Gastrocnemius medialis (tissue), 4 donors: ENCODE data around the gene MED25. TPM values are rescaled to one million over a fixed set of nuclear protein-coding genes. Genes with fewer than 3 reads are reported as not detected.

Source experiments
- ATAC-seq, 2 donors: fragments of 150-250 bp; one replicate each; pipeline ENCODE4 v1.9.1; 2016
- DNase-seq, 2 donors: peaks; one replicate each; pipeline ENCODE4 v3.0.0-alpha.2; 2019
- H3K27ac ChIP-seq, 4 donors: fragments of 200-600 bp; sonication (generic); 1 replicate in 1 of 4; 2 replicates in 3 of 4; pipeline ENCODE4 v1.5.1; 2016 to 2018; ENCODE audit warnings: mild to moderate bottlenecking in 2 of 4, moderate library complexity in 1 of 4
- H3K27me3 ChIP-seq, 3 donors: fragments of 200-600 bp; sonication (generic) in 2 of 3; 1 replicate in 1 of 3; 2 replicates in 2 of 3; pipeline versions ENCODE4 v1.5.1 to v1.6.0; 2016 to 2019; ENCODE audit warnings: mild to moderate bottlenecking in 1 of 3, moderate library complexity in 1 of 3
- H3K36me3 ChIP-seq, 2 donors: fragments of 200-600 bp; sonication (generic) in 1 of 2; one replicate each; pipeline ENCODE4 v1.5.1; 2017 to 2018
- H3K4me1 ChIP-seq, 2 donors: fragments of 200-600 bp; sonication (generic) in 1 of 2; one replicate each; pipeline ENCODE4 v1.5.1; 2016 to 2017; ENCODE audit warnings: mild to moderate bottlenecking in 2 of 2
- H3K4me3 ChIP-seq, 4 donors: fragments of 200-600 bp; sonication (generic) in 3 of 4; 1 replicate in 1 of 4; 2 replicates in 3 of 4; pipeline ENCODE4 v1.5.1; 2016 to 2019; ENCODE audit warnings: mild to moderate bottlenecking in 2 of 4
- H3K9me3 ChIP-seq, 3 donors: fragments of 200-600 bp; sonication (generic) in 2 of 3; 1 replicate in 1 of 3; 2 replicates in 2 of 3; pipeline ENCODE4 v1.5.1; 2016 to 2019
- CTCF ChIP-seq, 5 experiments: fragments of 450-650 bp in 3 of 5; fragments of 200-600 bp in 2 of 5; sonication (generic) in 2 of 5; IDR thresholded peaks in 4 of 5; conservative IDR thresholded peaks in 1 of 5; 1 replicate in 4 of 5; 2 replicates in 1 of 5; pipeline ENCODE4 v1.5.1; 2016 to 2019; ENCODE audit warnings: antibody characterized with exemption in 5 of 5, mild to moderate bottlenecking in 3 of 5, moderate library complexity in 3 of 5
- POLR2A ChIP-seq, 2 donors: fragments of 450-650 bp; IDR thresholded peaks; one replicate each; pipeline ENCODE4 v1.6.1; 2017; ENCODE audit warnings: antibody characterized with exemption in 2 of 2, mild to moderate bottlenecking in 2 of 2, moderate library complexity in 2 of 2
- in situ Hi-C, 4 donors: fragments of 200-750 bp; cut with MboI; loops; one replicate each; pipeline versions ENCODE4 v1.15.0 to v1.8.0; 2017; ENCODE audit warnings: low sequenced_read_pairs in 4 of 4
- intact Hi-C: fragments of 100-400 bp; cut with DNase I; formaldehyde crosslinking; loops from one replicate; pipeline ENCODE4 v1.15.1; 2023; ENCODE audit warnings: low total_unique reads
- total RNA-seq, 4 donors: library from RNA; depleted of rRNA; stranded (reverse); fragments of >200 nt; gene quantifications; one replicate each; pipeline versions ENCODE4 v1.1.0 to v1.2.3, GENCODE V29; 2016

Gene MED25
- total RNA-seq, 4 donors from 2014 or later: 46.6 to 105 (median 78.7) TPM

GRCh38 chr19:49791776-49792445, 26.2 kb upstream of the MED25 start:
- Histone ChIP-seq H3K4me3 (no peak overlapping the region), H3K27me3 (no peaks in the 10 kb centered on the region), H3K4me1 (no peaks in the 10 kb centered on the region), H3K36me3 (peaks cover 0 to 54% of the 10 kb centered on the region in 2 donors), H3K9me3 (no peaks in the 10 kb centered on the region), H3K27ac (no peak overlapping the region)
- no peak for ATAC-seq
- TF ChIP-seq CTCF (IDR thresholded peaks at IDR 0.05 in 4 of 5, conservative IDR thresholded peaks at IDR 0.05 in 1 of 5) (no peak), POLR2A (IDR thresholded peaks at IDR 0.05) (no peak)
- in situ Hi-C loops: no loop called here
- DNase-seq: no peak
- intact Hi-C loops: no loop called here

GRCh38 chr19:49792829-49793560, 25.1 kb upstream of the MED25 start:
- TF ChIP-seq CTCF (IDR thresholded peaks at IDR 0.05 in 4 of 5, conservative IDR thresholded peaks at IDR 0.05 in 1 of 5) (no peak), POLR2A (IDR thresholded peaks at IDR 0.05) (no peak)
- Histone ChIP-seq H3K4me3 (no peak overlapping the region), H3K27ac (no peak overlapping the region), H3K9me3 (no peaks in the 10 kb centered on the region), H3K27me3 (no peaks in the 10 kb centered on the region), H3K4me1 (no peaks in the 10 kb centered on the region), H3K36me3 (peaks cover 0 to 56% of the 10 kb centered on the region in 2 donors)
- DNase-seq: no peak
- ATAC-seq: no peak
- intact Hi-C loops: no loop called here
- in situ Hi-C loops: no loop called here

- peaks cover 0 to 56% of the 10 kb centered on the region in 2 donors for H3K36me3 ChIP-seq
- TF ChIP-seq POLR2A (IDR thresholded peaks at IDR 0.05): no peak
- TF ChIP-seq CTCF (IDR thresholded peaks at IDR 0.05 in 4 of 5, conservative IDR thresholded peaks at IDR 0.05 in 1 of 5): no peak
- H3K9me3 ChIP-seq: no peaks in the 10 kb centered on the region
- DNase-seq (no peak), ATAC-seq (no peak)
- intact Hi-C loops: no loop called here
- H3K4me3 ChIP-seq: no peak overlapping the region
- H3K27ac ChIP-seq: no peak overlapping the region
- in situ Hi-C loops: no loop called here
- no peaks in the 10 kb centered on the region for H3K4me1 ChIP-seq
- no peaks in the 10 kb centered on the region for H3K27me3 ChIP-seq
Measured at GRCh38 chr19:49793561-49793840, 24.6 kb upstream of the MED25 start.

DNA sequence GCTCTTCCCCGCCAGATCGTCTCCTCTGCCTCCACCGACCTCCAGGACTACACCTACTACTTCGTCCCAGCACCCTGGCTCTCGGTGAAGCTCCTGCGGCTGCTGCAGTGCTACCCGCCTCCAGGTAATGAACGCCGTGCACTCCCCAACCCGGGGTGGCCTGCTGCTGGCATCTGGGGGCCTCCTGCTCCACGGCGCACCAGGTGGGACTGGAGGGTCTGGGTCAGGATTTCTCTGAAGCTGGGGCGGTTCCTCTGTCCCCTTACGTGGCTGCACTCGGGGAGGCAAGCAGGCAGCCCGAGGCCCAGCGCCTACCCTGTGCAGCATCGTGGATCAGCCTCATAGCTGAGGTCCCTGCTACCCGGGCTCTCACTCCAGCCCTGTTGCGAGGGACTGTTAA, 22.5 kb upstream of the MED25 start:
- intact Hi-C loops (no loop called here), in situ Hi-C loops (no loop called here)
- no peaks in the 10 kb centered on the region for H3K9me3 ChIP-seq
- DNase-seq (no peak), ATAC-seq (no peak)
- H3K4me1 ChIP-seq: no peaks in the 10 kb centered on the region
- no peak overlapping the region for H3K27ac ChIP-seq
- H3K36me3 ChIP-seq: peaks cover 0 to 77% of the 10 kb centered on the region in 2 donors
- no peak for TF ChIP-seq CTCF (IDR thresholded peaks at IDR 0.05 in 4 of 5, conservative IDR thresholded peaks at IDR 0.05 in 1 of 5)
- no peak for TF ChIP-seq POLR2A (IDR thresholded peaks at IDR 0.05)
- no peaks in the 10 kb centered on the region for H3K27me3 ChIP-seq
- no peak overlapping the region for H3K4me3 ChIP-seq
